H1 (cell line): ENCODE results near the gene ARID2. TPM values are rescaled to one million over a fixed set of nuclear protein-coding genes. Genes with fewer than 3 reads are reported as not detected.

Experiments
- CREB1 ChIP-seq: IDR thresholded peaks from 2 replicates; pipeline ENCODE4 v1.6.1; 2012; ENCODE audit warnings: inconsistent platforms
- GTF2F1 ChIP-seq: IDR thresholded peaks from 2 replicates; pipeline ENCODE4 v1.6.1; 2012; ENCODE audit warnings: low read depth, low read length, improper control_type of control experiment, borderline replicate concordance
- NANOG ChIP-seq: IDR thresholded peaks from 2 replicates; pipeline ENCODE4 v1.6.1; 2011; ENCODE audit warnings: low read length, low read depth, mild to moderate bottlenecking, inconsistent platforms; ENCODE audit not compliant: insufficient read depth, poor library complexity, severe bottlenecking
- POLR2A ChIP-seq, 2 experiments: IDR thresholded peaks; 1 replicate in 1 of 2; 2 replicates in 1 of 2; pipeline ENCODE4 v1.6.1; 2011; ENCODE audit warnings: low read depth in 2 of 2, low read length in 2 of 2, mild to moderate bottlenecking in 2 of 2; ENCODE audit errors: control extremely low read depth in 1 of 2
- SP4 ChIP-seq: IDR thresholded peaks from 2 replicates; pipeline ENCODE4 v1.6.1; 2012; ENCODE audit warnings: low read length, inconsistent platforms
- YY1 ChIP-seq: IDR thresholded peaks from 2 replicates; pipeline ENCODE4 v1.6.1; 2011; ENCODE audit warnings: low read depth, mild to moderate bottlenecking, low read length
- polyA plus RNA-seq, 7 experiments: library from polyadenylated mRNA; depleted of rRNA in 3 of 7; stranded (reverse) in 5 of 7; unstranded in 2 of 7; fragments of >200 nt in 5 of 7; fragments of 200-250 nt in 2 of 7; gene quantifications; 1 replicate in 5 of 7; 2 replicates in 1 of 7; 4 replicates in 1 of 7; pipeline versions ENCODE4 v1.2.1 to v1.2.3, GENCODE V29; 2011 to 2013; ENCODE audit warnings: missing spikeins in 2 of 7, mixed read lengths in 2 of 7
- total RNA-seq: library from RNA; stranded (reverse); fragmentation: NEBNext Ultra II Directional; extraction: Animal tissue kit (Norgen Biotek cat#: 25700); gene quantifications from 2 replicates; pipeline ENCODE4 v1.2.1, GENCODE V29; 2021

The ARID2 gene
- total and polyA plus RNA-seq, 2 of the 8 experiments (the other 6 are each of a cell fraction or from before 2014, with no cell fraction given): 32.0 to 45.2 TPM

- TF ChIP-seq GTF2F1 (no peak), CREB1 (no peak), NANOG (no peak), POLR2A (IDR thresholded peaks at IDR 0.05; ENCODE audit: control extremely low read depth in 1 of 2, low read depth in 2 of 2, low read length in 2 of 2) (no peak), SP4 (no peak), YY1 (no peak)
Measured at GRCh38 chr12:45745861-45746277, 16.4 kb downstream of the ARID2 start (continued).
